PC-9 (cell line): ENCODE measurements around the gene RNF212. TPM values are rescaled to one million over a fixed set of nuclear protein-coding genes. Genes with fewer than 3 reads are reported as not detected.
A peak's percentile ranks its signal among the peaks of the same experiment; 100 is the strongest.
"Not testable (repeated sequence)": the region's sequence is repeated elsewhere in the genome, so short reads cannot be mapped to it uniquely, and the experiment has no call there.

Source experiments
- BruUV-seq: library from RNA; stranded (reverse); fragments of 400-500 nt; replicated peaks from 2 replicates; lab custom pipeline; 2021; lab: Mats Ljungman, UMichigan
- CTCF ChIA-PET: fragments of 300-600 bp; sonication (Branson Sonifier 250); formaldehyde crosslinking; loops from one replicate; lab custom pipeline; 2022; ENCODE audit warnings: antibody characterized with exemption; lab: Charles Lee
- POLR2A ChIA-PET: fragments of 300-600 bp; sonication (Branson Sonifier 250); formaldehyde crosslinking; loops from one replicate; lab custom pipeline; 2022; ENCODE audit warnings: antibody characterized with exemption; ENCODE audit not compliant: unreplicated experiment; lab: Charles Lee
- DNase-seq, 2 experiments: peaks; one replicate each; pipeline versions ENCODE4 v3.0.0 to v3.0.0-alpha.2; 2015 to 2022; ENCODE audit warnings: mixed read lengths in 1 of 2
- H2AFZ ChIP-seq: fragments of 200-600 bp; sonication (generic); 2 replicates; pipeline ENCODE4 v1.8.1; 2017; ENCODE audit warnings: antibody characterized with exemption
- H3F3A ChIP-seq: fragments of 200-600 bp; sonication (generic); 2 replicates; pipeline ENCODE4 v1.8.1; 2017; ENCODE audit warnings: antibody characterized with exemption, mild to moderate bottlenecking, low read depth; ENCODE audit not compliant: insufficient read depth
- H3K27ac ChIP-seq: fragments of 200-600 bp; sonication (generic); 2 replicates; pipeline ENCODE4 v1.6.1; 2016; ENCODE audit warnings: mixed run types
- H3K27me3 ChIP-seq: fragments of 200-600 bp; sonication (generic); 2 replicates; pipeline ENCODE4 v1.6.1; 2016; ENCODE audit warnings: low read depth, mixed run types; ENCODE audit not compliant: insufficient read depth
- H3K36me3 ChIP-seq: fragments of 200-600 bp; sonication (generic); 2 replicates; pipeline ENCODE4 v1.6.1; 2016; ENCODE audit warnings: low read depth, mixed run types
- H3K4me1 ChIP-seq: fragments of 200-600 bp; sonication (generic); replicated peaks from 2 replicates; pipeline ENCODE4 v1.6.1; 2016; ENCODE audit warnings: mixed run types; ENCODE audit not compliant: insufficient read depth
- H3K4me2 ChIP-seq: fragments of 200-600 bp; sonication (generic); 2 replicates; pipeline ENCODE4 v1.6.1; 2017; ENCODE audit warnings: mixed run types
- H3K4me3 ChIP-seq: fragments of 200-600 bp; sonication (generic); 2 replicates; pipeline ENCODE4 v1.6.1; 2016; ENCODE audit warnings: mixed run types
- H3K79me2 ChIP-seq: fragments of 200-600 bp; sonication (generic); 2 replicates; pipeline ENCODE4 v1.6.1; 2017; ENCODE audit warnings: low read depth, mixed run types
- H3K9me2 ChIP-seq: fragments of 200-600 bp; sonication (generic); 2 replicates; pipeline ENCODE4 v1.8.1; 2017; ENCODE audit warnings: mild to moderate bottlenecking; ENCODE audit not compliant: insufficient read depth
- H3K9me3 ChIP-seq: fragments of 200-600 bp; sonication (generic); 2 replicates; pipeline ENCODE4 v1.8.1; 2016; ENCODE audit warnings: low read depth; ENCODE audit not compliant: insufficient read depth
- H4K20me1 ChIP-seq: fragments of 200-600 bp; sonication (generic); 2 replicates; pipeline ENCODE4 v1.8.1; 2017; ENCODE audit not compliant: insufficient read depth
- CTCF ChIP-seq: fragments of 200-600 bp; sonication (generic); conservative IDR thresholded peaks from 2 replicates; pipeline ENCODE4 v1.6.1; 2017; ENCODE audit warnings: mixed run types, antibody characterized with exemption, mild to moderate bottlenecking, moderate library complexity
- EZH2 ChIP-seq: fragments of 200-600 bp; sonication (generic); IDR thresholded peaks from 2 replicates; pipeline ENCODE4 v1.8.0; 2017; ENCODE audit warnings: antibody characterized with exemption, low read depth
- intact Hi-C: fragments of 100-400 bp; cut with micrococcal nuclease; formaldehyde crosslinking; loops from one replicate; pipeline ENCODE4 v1.10.0; 2022; ENCODE audit not compliant: unreplicated experiment
- total RNA-seq: library from RNA; stranded (reverse); gene quantifications from 2 replicates; pipeline ENCODE4 v1.2.3, GENCODE V29; 2021

Gene RNF212
- total RNA-seq, 1 experiment from 2014 or later = 4.2 TPM

- H3K9me2 ChIP-seq = no peaks in the 10 kb centered on the region
- no TSS peak for BruUV-seq
- no peaks in the 10 kb centered on the region for H3F3A ChIP-seq
- H3K27ac ChIP-seq = no peak overlapping the region
- H3K79me2 ChIP-seq = no peaks in the 10 kb centered on the region
- H3K27me3 ChIP-seq = peaks cover 22% of the 10 kb centered on the region; the same call in 1 of the 2 replicates
- H4K20me1 ChIP-seq = no peaks in the 10 kb centered on the region
- peak; percentile 60 to 63 for DNase-seq
- H3K4me1 ChIP-seq = no peaks in the 10 kb centered on the region
- TF ChIP-seq EZH2 (no peak), CTCF (peak; percentile 99)
- CTCF ChIA-PET = no interaction called here
- POLR2A ChIA-PET = no interaction called here
- H3K4me2 ChIP-seq = no peak overlapping the region
- no peak overlapping the region for H2AFZ ChIP-seq
- intact Hi-C loops = loop anchor here (2.0 to 5.0 kb wide), 4 partner anchors 88 to 216 kb away; partner anchors contain the start of genes CTBP1 and UVSSA
- H3K4me3 ChIP-seq = no peak overlapping the region
- no peaks in the 10 kb centered on the region for H3K36me3 ChIP-seq
- no peaks in the 10 kb centered on the region for H3K9me3 ChIP-seq
Measured at GRCh38 chr4:1130316-1131186, 17.2 kb upstream of the RNF212 start.

- BruUV-seq = no TSS peak
- no peak for TF ChIP-seq EZH2
- TF ChIP-seq CTCF = no peak
- Histone ChIP-seq H2AFZ (no peak overlapping the region), H3K36me3 (no peaks in the 10 kb centered on the region), H3K4me2 (no peak overlapping the region), H3K27me3 (no peaks in the 10 kb centered on the region), H3K9me2 (no peaks in the 10 kb centered on the region), H3K9me3 (no peaks in the 10 kb centered on the region), H3K4me1 (no peaks in the 10 kb centered on the region), H3K4me3 (no peak overlapping the region), H4K20me1 (peaks cover 4% of the 10 kb centered on the region; the same call in 1 of the 2 replicates), H3F3A (no peaks in the 10 kb centered on the region), H3K79me2 (no peaks in the 10 kb centered on the region), H3K27ac (no peak overlapping the region)
- intact Hi-C loops = no loop called here
- POLR2A ChIA-PET = no interaction called here
- CTCF ChIA-PET = no interaction called here
- no peak for DNase-seq
Measured at GRCh38 chr4:1126506-1126905, 13.1 kb upstream of the RNF212 start.

- H4K20me1 ChIP-seq, H3K4me1 ChIP-seq, DNase-seq, H3K9me2 ChIP-seq, H3K36me3 ChIP-seq, POLR2A ChIA-PET, H3K9me3 ChIP-seq, H3K27ac ChIP-seq, H3K27me3 ChIP-seq, H3K4me2 ChIP-seq, H3K79me2 ChIP-seq, intact Hi-C loops, CTCF ChIA-PET, H2AFZ ChIP-seq, H3K4me3 ChIP-seq, BruUV-seq, H3F3A ChIP-seq: not testable (repeated sequence)
Measured at GRCh38 chr4:1125466-1125865, 12.1 kb upstream of the RNF212 start.
